CD4-positive, alpha-beta T cell (primary cell): ENCODE measurements around the gene HECTD4. TPM values are rescaled to one million over a fixed set of nuclear protein-coding genes. Genes with fewer than 3 reads are reported as not detected.

Experiments
- ATAC-seq: fragments of 200-7000 bp; cut with Tn5 transposase; one replicate; pipeline ENCODE4 v1.10.0; 2022; ENCODE audit warnings: mild to moderate bottlenecking; ENCODE audit not compliant: poor library complexity
- CTCF ChIA-PET: fragments of 350-600 bp; sonication (Branson Sonifier 250); formaldehyde crosslinking; loops from one replicate; lab custom pipeline; 2021; ENCODE audit warnings: antibody characterized with exemption, inconsistent platforms; lab: Charles Lee
- POLR2A ChIA-PET: fragments of 350-600 bp; sonication (Branson Sonifier 250); formaldehyde crosslinking; loops from one replicate; lab custom pipeline; 2021; ENCODE audit warnings: antibody characterized with exemption, inconsistent platforms; lab: Charles Lee
- DNase-seq, 14 experiments: peaks; one replicate each; pipeline ENCODE4 v3.0.0-alpha.2; 2013 to 2020; ENCODE audit warnings: mixed read lengths in 2 of 14
- H3K27ac ChIP-seq, 2 donors: one replicate each; pipeline versions ENCODE4 v1.5.1 to v1.7.0; 2013; ENCODE audit warnings: low read length in 2 of 2, low read depth in 1 of 2, mild to moderate bottlenecking in 1 of 2
- H3K27me3 ChIP-seq, 2 experiments: 1 replicate in 1 of 2; 2 replicates in 1 of 2; pipeline versions ENCODE4 v1.6.1 to v1.7.0; 2013; ENCODE audit warnings: low read length in 2 of 2, control low read depth in 1 of 2, mild to moderate bottlenecking in 1 of 2, moderate library complexity in 1 of 2; ENCODE audit not compliant: insufficient read depth in 2 of 2, control insufficient read depth in 1 of 2
- H3K36me3 ChIP-seq: one replicate; pipeline ENCODE4 v1.6.1; 2013; ENCODE audit warnings: low read length, control low read depth; ENCODE audit not compliant: insufficient read depth
- H3K4me1 ChIP-seq: one replicate; pipeline ENCODE4 v1.6.1; 2013; ENCODE audit warnings: low read length, control low read depth; ENCODE audit not compliant: insufficient read depth
- H3K4me3 ChIP-seq: one replicate; pipeline ENCODE4 v1.5.1; 2013; ENCODE audit warnings: mild to moderate bottlenecking, low read length, moderate library complexity
- H3K9me3 ChIP-seq, 2 experiments: 1 replicate in 1 of 2; 2 replicates in 1 of 2; pipeline versions ENCODE4 v1.6.1 to v1.7.0; 2013; ENCODE audit warnings: low read length in 2 of 2, mild to moderate bottlenecking in 2 of 2, control low read depth in 1 of 2, moderate library complexity in 1 of 2; ENCODE audit not compliant: control insufficient read depth in 1 of 2, insufficient read depth in 1 of 2
- H3K27ac Mint-ChIP-seq: one replicate; pipeline ENCODE4 v1.8.0; 2020; ENCODE audit warnings: mixed read lengths
- H3K27me3 Mint-ChIP-seq: one replicate; pipeline ENCODE4 v1.8.0; 2021; ENCODE audit warnings: mixed read lengths
- H3K36me3 Mint-ChIP-seq: one replicate; pipeline ENCODE4 v1.8.0; 2021; ENCODE audit warnings: low read depth, mixed read lengths
- H3K4me1 Mint-ChIP-seq: one replicate; pipeline ENCODE4 v1.8.0; 2021; ENCODE audit warnings: low read depth, mixed read lengths
- H3K4me3 Mint-ChIP-seq: one replicate; pipeline ENCODE4 v1.8.0; 2020; ENCODE audit warnings: mild to moderate bottlenecking, mixed read lengths
- H3K9me3 Mint-ChIP-seq: one replicate; pipeline ENCODE4 v1.8.0; 2020; ENCODE audit warnings: mixed read lengths
- intact Hi-C, 2 experiments: fragments of 100-400 bp; cut with DNase I in 1 of 2; cut with micrococcal nuclease in 1 of 2; formaldehyde crosslinking; loops; one replicate each; pipeline versions ENCODE4 v1.15.1 to v1.9.0; 2023 to 2025; cut with DNase I, micrococcal nuclease
- total RNA-seq, 174 experiments: library from RNA in 2 of 174; stranded (reverse) in 2 of 174; gene quantifications; one replicate each; pipeline ENCODE4 v1.2.3 and lab custom pipeline; 2021 to 2026
- TF ChIP-seq, protein P1 (sequence below): fragments of 200-600 bp; IDR thresholded peaks from one replicate; pipeline ENCODE4 v1.8.0; 2022; ENCODE audit warnings: antibody characterized with exemption, mild to moderate bottlenecking

The HECTD4 gene
- total RNA-seq, 2 experiments from 2014 or later, result 40.2 to 43.3 TPM

DNA sequence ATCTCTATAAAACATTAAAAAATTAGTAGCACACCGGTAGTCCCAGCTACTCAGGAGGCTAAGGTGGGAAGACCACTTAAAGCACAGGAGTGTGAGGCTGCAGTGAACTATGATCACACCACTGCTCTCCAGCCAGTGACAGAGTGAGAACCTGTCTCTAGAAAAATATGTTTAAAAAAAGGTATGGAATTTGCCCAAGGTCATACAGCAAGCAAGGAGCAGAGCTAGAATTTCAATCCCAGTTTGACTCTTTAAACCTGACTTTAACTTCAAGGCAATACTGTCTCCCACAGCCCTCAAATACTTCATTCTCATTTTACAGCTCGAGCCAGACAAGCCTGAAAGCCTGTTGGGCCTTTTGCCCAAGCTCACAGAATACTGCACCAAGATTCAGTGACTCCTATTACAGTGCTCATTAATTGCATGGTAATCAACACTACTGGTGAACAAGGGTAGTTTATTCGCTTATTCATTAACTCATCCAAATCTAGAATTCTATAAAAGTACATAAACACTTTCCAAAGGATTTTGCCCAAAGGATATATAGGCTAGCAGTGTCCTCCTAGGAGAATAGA lies 8.0 kb downstream of the HECTD4 start:
- Histone ChIP-seq H3K4me1 (no peaks in the 10 kb centered on the region), H3K27me3 (no peaks in the 10 kb centered on the region), H3K27ac (no peak overlapping the region), H3K9me3 (no peaks in the 10 kb centered on the region), H3K36me3 (no peaks in the 10 kb centered on the region), H3K4me3 (no peak overlapping the region)
- H3K4me1 Mint-ChIP-seq, result peaks cover 25% of the 10 kb centered on the region
- DNase-seq (no peak), ATAC-seq (no peak)
- ChIA-PET POLR2A (no interaction called here), CTCF (no interaction called here)
- no peaks in the 10 kb centered on the region for H3K9me3 Mint-ChIP-seq
- no peaks in the 10 kb centered on the region for H3K36me3 Mint-ChIP-seq
- H3K27ac Mint-ChIP-seq, result no peak overlapping the region
- H3K27me3 Mint-ChIP-seq, result no peaks in the 10 kb centered on the region
- intact Hi-C loops, result no loop called here
- TF ChIP-seq, protein P1, sequence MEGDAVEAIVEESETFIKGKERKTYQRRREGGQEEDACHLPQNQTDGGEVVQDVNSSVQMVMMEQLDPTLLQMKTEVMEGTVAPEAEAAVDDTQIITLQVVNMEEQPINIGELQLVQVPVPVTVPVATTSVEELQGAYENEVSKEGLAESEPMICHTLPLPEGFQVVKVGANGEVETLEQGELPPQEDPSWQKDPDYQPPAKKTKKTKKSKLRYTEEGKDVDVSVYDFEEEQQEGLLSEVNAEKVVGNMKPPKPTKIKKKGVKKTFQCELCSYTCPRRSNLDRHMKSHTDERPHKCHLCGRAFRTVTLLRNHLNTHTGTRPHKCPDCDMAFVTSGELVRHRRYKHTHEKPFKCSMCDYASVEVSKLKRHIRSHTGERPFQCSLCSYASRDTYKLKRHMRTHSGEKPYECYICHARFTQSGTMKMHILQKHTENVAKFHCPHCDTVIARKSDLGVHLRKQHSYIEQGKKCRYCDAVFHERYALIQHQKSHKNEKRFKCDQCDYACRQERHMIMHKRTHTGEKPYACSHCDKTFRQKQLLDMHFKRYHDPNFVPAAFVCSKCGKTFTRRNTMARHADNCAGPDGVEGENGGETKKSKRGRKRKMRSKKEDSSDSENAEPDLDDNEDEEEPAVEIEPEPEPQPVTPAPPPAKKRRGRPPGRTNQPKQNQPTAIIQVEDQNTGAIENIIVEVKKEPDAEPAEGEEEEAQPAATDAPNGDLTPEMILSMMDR, result no peak
- H3K4me3 Mint-ChIP-seq, result no peak overlapping the region

DNA sequence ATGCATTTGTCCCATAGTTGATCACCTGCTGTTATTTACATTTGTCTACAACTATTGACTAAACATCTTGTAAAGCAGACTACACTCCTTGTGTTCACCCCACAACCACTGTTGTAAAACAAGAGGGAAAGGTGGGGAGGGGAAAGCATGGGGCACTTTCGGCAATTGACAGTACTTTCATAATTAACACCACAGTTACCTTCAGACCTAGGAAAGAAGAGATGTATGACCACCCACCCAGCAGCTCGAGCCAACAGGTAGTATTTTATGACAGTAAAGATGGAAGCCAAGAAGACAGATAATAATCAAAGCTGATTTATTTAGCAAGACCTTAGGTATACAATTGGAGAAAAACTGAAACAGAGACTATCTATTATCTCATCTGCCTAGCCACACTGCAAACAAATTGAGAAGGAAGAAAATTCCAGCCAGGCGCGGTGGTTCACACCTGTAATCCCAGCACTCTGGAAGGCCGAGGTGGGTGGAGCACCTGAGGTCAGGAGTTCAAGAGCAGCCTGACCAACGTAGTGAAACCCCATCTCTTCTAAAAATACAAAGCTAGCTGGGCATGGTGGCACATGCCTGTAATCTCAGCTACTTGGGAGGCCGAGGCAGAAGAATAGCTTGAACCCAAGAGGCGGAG lies 11.2 kb downstream of the HECTD4 start:
- Mint-ChIP-seq H3K27ac (no peak overlapping the region), H3K4me3 (no peak overlapping the region), H3K4me1 (peaks cover 25% of the 10 kb centered on the region), H3K9me3 (no peaks in the 10 kb centered on the region), H3K27me3 (no peaks in the 10 kb centered on the region), H3K36me3 (no peaks in the 10 kb centered on the region)
- H3K4me1 ChIP-seq, result no peaks in the 10 kb centered on the region
- TF ChIP-seq, protein P1, result no peak
- no peaks in the 10 kb centered on the region for H3K27me3 ChIP-seq
- no peak for DNase-seq
- H3K4me3 ChIP-seq, result no peak overlapping the region
- no peak overlapping the region for H3K27ac ChIP-seq
- ChIA-PET CTCF (no interaction called here), POLR2A (interaction anchor here (0.6 kb wide), 1 partner anchor 23 kb away, joined by 3 read pairs; no protein-coding TSS in a partner anchor)
- no peaks in the 10 kb centered on the region for H3K9me3 ChIP-seq
- H3K36me3 ChIP-seq, result no peaks in the 10 kb centered on the region
- ATAC-seq, result no peak
- intact Hi-C loops, result no loop called here

DNA sequence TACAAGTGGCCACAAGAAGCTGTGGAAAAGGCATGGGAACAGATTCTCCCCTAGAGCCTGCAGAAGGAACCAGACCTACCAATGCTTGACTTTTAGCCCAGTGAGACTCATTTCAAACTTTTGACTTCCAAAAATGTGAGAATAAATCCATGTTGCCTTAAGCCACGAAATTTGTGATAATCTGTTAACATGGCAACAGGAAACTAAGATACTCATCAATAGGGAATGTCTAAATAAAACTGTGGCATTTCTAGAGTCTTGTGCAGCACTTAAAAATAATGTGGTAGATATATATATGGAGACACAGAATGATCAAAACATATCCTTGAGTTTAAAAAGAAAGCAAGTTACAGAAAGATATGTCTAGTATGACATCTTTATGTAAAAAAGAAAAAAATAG lies 12.0 kb downstream of the HECTD4 start:
- intact Hi-C loops, result no loop called here
- H3K36me3 Mint-ChIP-seq, result no peaks in the 10 kb centered on the region
- peaks cover 25% of the 10 kb centered on the region for H3K4me1 Mint-ChIP-seq
- Histone ChIP-seq H3K9me3 (no peaks in the 10 kb centered on the region), H3K4me1 (no peaks in the 10 kb centered on the region), H3K36me3 (no peaks in the 10 kb centered on the region), H3K27ac (no peak overlapping the region), H3K27me3 (no peaks in the 10 kb centered on the region), H3K4me3 (no peak overlapping the region)
- TF ChIP-seq, protein P1, result no peak
- CTCF ChIA-PET, result no interaction called here
- H3K4me3 Mint-ChIP-seq, result no peak overlapping the region
- no peak for DNase-seq
- no peaks in the 10 kb centered on the region for H3K9me3 Mint-ChIP-seq
- ATAC-seq, result no peak
- no peaks in the 10 kb centered on the region for H3K27me3 Mint-ChIP-seq
- no peak overlapping the region for H3K27ac Mint-ChIP-seq
- POLR2A ChIA-PET, result interaction anchor here (1.0 kb wide), 1 partner anchor 9 kb away, joined by 3 read pairs; no protein-coding TSS in a partner anchor
